DOHH2 (cell line): ENCODE measurements around the gene KDELR3.

ENCODE experiments used
- H3F3A ChIP-seq: fragments of 200-600 bp; sonication (generic), shearing (Covaris generic); 2 replicates; pipeline ENCODE4 v1.6.0; 2016; ENCODE audit warnings: antibody characterized with exemption, mild to moderate bottlenecking; ENCODE audit not compliant: control insufficient read depth, insufficient read depth
- H3K27ac ChIP-seq: fragments of 200-600 bp; sonication (generic); 2 replicates; pipeline ENCODE4 v1.5.1; 2014; ENCODE audit warnings: low read depth, mild to moderate bottlenecking, low read length, moderate library complexity
- H3K27me3 ChIP-seq: fragments of 200-600 bp; sonication (generic); 2 replicates; pipeline ENCODE4 v1.6.1; 2014; ENCODE audit warnings: mild to moderate bottlenecking, low read length, mixed read lengths; ENCODE audit not compliant: control insufficient read depth
- H3K36me3 ChIP-seq: fragments of 200-600 bp; sonication (generic); 2 replicates; pipeline ENCODE4 v1.6.1; 2014; ENCODE audit warnings: mild to moderate bottlenecking, low read length, moderate library complexity, mixed read lengths; ENCODE audit not compliant: control insufficient read depth
- H3K4me1 ChIP-seq: fragments of 200-600 bp; sonication (generic); 2 replicates; pipeline ENCODE4 v1.6.1; 2014; ENCODE audit warnings: mild to moderate bottlenecking, low read length, mixed read lengths; ENCODE audit not compliant: control insufficient read depth
- H3K4me2 ChIP-seq: fragments of 200-600 bp; sonication (generic); 2 replicates; pipeline ENCODE4 v1.6.0; 2014; ENCODE audit warnings: mild to moderate bottlenecking, low read length, moderate library complexity
- H3K4me3 ChIP-seq: fragments of 200-600 bp; sonication (generic); 2 replicates; pipeline ENCODE4 v1.5.1; 2014; ENCODE audit warnings: mild to moderate bottlenecking, low read length, mixed read lengths
- H3K79me2 ChIP-seq: fragments of 200-600 bp; sonication (generic); 2 replicates; pipeline ENCODE4 v1.6.1; 2014; ENCODE audit warnings: mild to moderate bottlenecking, low read length, mixed read lengths; ENCODE audit not compliant: control insufficient read depth
- H3K9me2 ChIP-seq: fragments of 200-600 bp; sonication (generic); replicated peaks from 2 replicates; pipeline ENCODE4 v1.6.1; 2014; ENCODE audit warnings: mild to moderate bottlenecking, low read length, mixed read lengths; ENCODE audit not compliant: control insufficient read depth
- H3K9me3 ChIP-seq: fragments of 200-600 bp; sonication (generic); 2 replicates; pipeline ENCODE4 v1.6.1; 2014; ENCODE audit warnings: antibody characterized with exemption, low read length, mixed read lengths; ENCODE audit not compliant: control insufficient read depth, insufficient read depth
- H4K20me1 ChIP-seq: fragments of 200-600 bp; sonication (generic); 2 replicates; pipeline ENCODE4 v1.6.0; 2014; ENCODE audit warnings: low read depth, mild to moderate bottlenecking, antibody characterized with exemption, low read length, moderate library complexity; ENCODE audit not compliant: control insufficient read depth, insufficient read depth
- CTCF ChIP-seq: fragments of 200-600 bp; sonication (generic); IDR thresholded peaks from one replicate; pipeline ENCODE4 v1.5.1; 2014; ENCODE audit warnings: antibody characterized with exemption, mild to moderate bottlenecking, low read depth, low read length; ENCODE audit not compliant: poor library complexity, severe bottlenecking
- EZH2phosphoT487 ChIP-seq: fragments of 200-600 bp; sonication (generic); IDR thresholded peaks from 2 replicates; pipeline ENCODE4 v1.6.1; 2017; ENCODE audit warnings: borderline replicate concordance, mild to moderate bottlenecking, antibody characterized with exemption, low read length, moderate library complexity, mixed read lengths

KDELR3 gene

GRCh38 chr22:38427465-38427864, 40.4 kb upstream of the KDELR3 start:
- H3K27me3 ChIP-seq = no peaks in the 10 kb centered on the region
- TF ChIP-seq EZH2phosphoT487 (no peak), CTCF (no peak)
- no peak overlapping the region for H3K27ac ChIP-seq
- no peak overlapping the region for H3K4me2 ChIP-seq
- no peaks in the 10 kb centered on the region for H3F3A ChIP-seq
- H3K9me3 ChIP-seq = no peaks in the 10 kb centered on the region
- no peaks in the 10 kb centered on the region for H3K36me3 ChIP-seq
- H3K79me2 ChIP-seq = no peaks in the 10 kb centered on the region
- H3K4me3 ChIP-seq = no peak overlapping the region
- no peaks in the 10 kb centered on the region for H3K9me2 ChIP-seq
- H4K20me1 ChIP-seq = no peaks in the 10 kb centered on the region
- peaks cover 13% of the 10 kb centered on the region for H3K4me1 ChIP-seq

- Histone ChIP-seq H3K27ac (no peak overlapping the region), H3K79me2 (no peaks in the 10 kb centered on the region), H3K4me3 (no peak overlapping the region), H3K9me2 (no peaks in the 10 kb centered on the region), H3K4me2 (no peak overlapping the region), H3F3A (no peaks in the 10 kb centered on the region), H3K9me3 (no peaks in the 10 kb centered on the region), H3K4me1 (peaks cover 8% of the 10 kb centered on the region), H3K36me3 (no peaks in the 10 kb centered on the region), H3K27me3 (no peaks in the 10 kb centered on the region), H4K20me1 (no peaks in the 10 kb centered on the region)
- TF ChIP-seq CTCF (no peak), EZH2phosphoT487 (no peak)
Observed at GRCh38 chr22:38427940-38428339, 40.0 kb upstream of the KDELR3 start.

GRCh38 chr22:38428714-38429113, 39.2 kb upstream of the KDELR3 start:
- Histone ChIP-seq H4K20me1 (no peaks in the 10 kb centered on the region), H3K36me3 (no peaks in the 10 kb centered on the region), H3K4me2 (no peak overlapping the region), H3K27me3 (0 out of 2 replicates have a peak, but pooled peaks cover under 1% of the 10 kb centered on the region), H3K4me3 (no peak overlapping the region), H3K79me2 (no peaks in the 10 kb centered on the region), H3K9me2 (no peaks in the 10 kb centered on the region), H3K4me1 (peaks cover 3% of the 10 kb centered on the region), H3K27ac (no peak overlapping the region), H3K9me3 (no peaks in the 10 kb centered on the region), H3F3A (no peaks in the 10 kb centered on the region)
- no peak for TF ChIP-seq CTCF
- no peak for TF ChIP-seq EZH2phosphoT487
